HG03565 (cell line): Measurements from ENCODE around the gene TWSG1.
"Not testable (repeated sequence)": the region's sequence is repeated elsewhere in the genome, so short reads cannot be mapped to it uniquely, and the experiment has no call there.

Experiments used
- ATAC-seq: cut with Tn5 transposase; IDR thresholded peaks from one replicate; pipeline ENCODE4 v1.9.1; 2021; ENCODE audit warnings: mild to moderate bottlenecking, moderate library complexity; ENCODE audit not compliant: unreplicated experiment

The TWSG1 gene

GRCh38 chr18:9386879-9387278 lies 52.3 kb downstream of the TWSG1 start:
- no peak for ATAC-seq

DNA sequence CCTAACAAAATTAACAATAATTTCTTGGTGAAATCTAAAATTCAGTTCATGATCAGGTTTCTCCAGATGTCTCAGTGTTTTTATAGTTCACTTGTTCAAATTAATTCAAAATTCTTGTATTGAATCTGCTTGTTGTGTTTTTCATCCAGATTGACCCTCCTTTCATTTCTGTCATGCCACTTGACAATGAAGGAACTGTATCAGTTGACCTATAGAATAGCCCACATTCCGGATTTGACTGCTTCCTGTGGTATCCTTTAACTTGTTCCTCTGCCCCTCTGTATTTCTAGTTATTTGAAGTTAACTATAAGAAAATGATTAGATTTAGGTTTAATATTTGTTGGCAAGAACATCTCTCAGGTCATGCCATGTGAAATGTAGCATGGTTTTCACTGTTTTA lies 53.3 kb downstream of the TWSG1 start:
- no peak for ATAC-seq

- ATAC-seq, result no peak
Measured at GRCh38 chr18:9389706-9390105, 55.1 kb downstream of the TWSG1 start.

DNA sequence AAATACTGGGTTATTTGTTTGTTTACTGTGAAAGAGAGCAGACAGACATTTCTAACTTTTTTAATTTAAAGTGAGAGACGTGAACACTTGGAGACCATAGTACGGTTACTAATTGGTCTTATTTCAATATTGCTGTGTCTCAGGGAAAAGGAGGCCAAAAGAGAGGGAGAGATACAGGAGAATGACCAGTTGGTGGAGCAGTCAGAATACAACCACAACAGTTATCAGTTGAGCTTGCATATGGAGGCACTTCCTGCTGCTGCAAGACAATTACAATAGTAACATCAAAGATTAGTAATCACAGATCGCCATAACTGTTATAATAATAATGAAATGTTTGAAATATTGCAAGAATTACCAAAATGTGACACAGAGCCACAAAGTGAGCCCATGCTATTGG lies 58.2 kb downstream of the TWSG1 start:
- no peak for ATAC-seq

GRCh38 chr18:9394046-9394445 lies 59.5 kb downstream of the TWSG1 start:
- ATAC-seq, result no peak

DNA sequence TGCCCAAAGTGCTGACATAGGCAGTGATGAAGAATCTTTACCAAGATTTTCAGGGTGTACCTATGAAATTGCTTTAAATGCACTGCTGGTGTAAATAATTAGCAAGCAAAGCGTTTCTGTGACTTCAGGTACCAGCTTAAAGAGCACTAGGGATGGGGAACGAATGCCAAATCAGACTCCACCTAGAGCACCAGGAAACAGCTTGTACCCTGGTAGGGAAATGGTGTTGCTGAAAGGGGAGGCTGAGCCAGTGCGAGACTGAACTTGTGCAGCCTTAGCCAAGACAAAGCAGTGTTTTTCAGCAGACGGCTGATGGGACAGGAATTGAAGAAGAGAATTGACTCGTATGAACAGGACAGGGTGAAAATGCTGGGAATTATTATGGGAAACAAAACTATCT lies 65.6 kb downstream of the TWSG1 start:
- ATAC-seq, result no peak

DNA sequence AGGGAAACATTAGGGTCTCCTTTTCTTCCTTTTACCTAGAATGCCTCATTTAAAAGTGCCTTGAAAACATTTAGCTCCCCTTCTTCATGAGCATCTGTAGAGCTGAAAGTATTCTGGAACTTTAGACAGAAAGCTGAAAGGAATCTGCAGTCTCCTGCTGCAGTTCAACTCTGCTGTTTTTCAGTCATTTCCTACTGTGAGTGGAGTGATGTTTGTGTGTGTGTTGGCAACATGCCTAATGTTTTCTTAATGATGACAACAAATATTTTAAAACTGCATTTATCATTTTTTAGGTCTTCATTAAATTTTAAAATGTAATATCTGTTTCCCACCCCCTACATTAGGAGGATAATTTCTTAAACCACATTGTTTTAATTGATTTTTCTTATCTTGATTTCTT lies 66.6 kb downstream of the TWSG1 start:
- no peak for ATAC-seq

DNA sequence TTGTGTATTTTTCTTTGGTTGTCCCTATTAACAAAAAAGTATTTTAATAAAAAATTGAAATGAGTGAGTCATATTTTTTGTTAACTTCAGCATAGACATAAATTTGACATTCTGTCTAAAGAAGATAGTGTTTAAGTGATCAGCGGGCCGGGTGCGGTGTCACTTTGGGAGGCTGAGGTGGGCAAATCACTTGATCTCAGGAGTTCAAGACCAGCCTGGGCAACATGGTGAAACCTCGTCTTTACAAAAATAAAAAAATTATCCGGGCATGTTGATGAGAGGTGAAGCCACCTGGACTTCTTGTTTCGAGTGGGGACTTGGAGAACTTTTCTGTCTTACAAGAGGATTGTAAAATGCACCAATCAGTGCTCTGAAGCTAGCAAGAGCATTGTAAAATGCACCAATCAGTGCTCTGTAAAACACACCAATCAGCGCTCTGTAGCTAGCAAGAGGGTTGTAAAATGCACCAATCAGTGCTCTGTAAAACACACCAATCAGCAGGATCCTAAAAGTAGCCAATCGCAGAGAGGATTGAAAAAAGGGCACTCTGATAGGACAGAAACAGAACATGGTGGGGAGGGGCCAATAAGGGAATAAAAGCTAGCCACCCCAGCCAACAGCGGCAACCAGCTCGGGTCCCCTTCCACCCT lies 67.9 kb downstream of the TWSG1 start:
- not testable (repeated sequence) for ATAC-seq

- no peak for ATAC-seq
Measured at GRCh38 chr18:9403795-9404564, 69.4 kb downstream of the TWSG1 start.

DNA sequence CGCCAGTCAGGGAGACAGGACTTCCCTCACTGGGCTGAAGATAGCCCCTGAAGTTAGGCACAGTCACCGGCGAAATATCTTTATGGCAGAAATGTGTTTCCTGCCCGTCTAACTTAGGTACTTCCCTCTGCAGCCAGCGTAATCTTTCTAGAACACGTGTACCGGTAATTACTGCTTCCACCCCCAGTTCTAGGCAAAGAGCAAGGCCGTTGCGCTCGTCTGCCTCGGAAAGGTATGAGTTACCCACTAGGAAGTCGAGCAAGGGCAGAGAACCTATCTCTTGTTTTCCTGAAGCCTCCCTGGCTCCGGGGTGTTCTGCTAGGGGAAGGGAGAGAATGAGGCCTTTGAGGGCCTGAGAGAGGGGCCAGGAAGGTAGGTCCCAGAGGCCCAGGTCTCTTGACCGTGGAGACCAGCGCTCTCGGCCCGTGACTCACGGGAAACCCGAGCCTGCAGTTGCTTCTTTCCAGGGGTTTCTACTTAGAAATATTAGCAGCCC lies 70.0 kb downstream of the TWSG1 start:
- ATAC-seq, result no peak

- no peak for ATAC-seq
Measured at GRCh38 chr18:9405130-9405529, 70.6 kb downstream of the TWSG1 start.

DNA sequence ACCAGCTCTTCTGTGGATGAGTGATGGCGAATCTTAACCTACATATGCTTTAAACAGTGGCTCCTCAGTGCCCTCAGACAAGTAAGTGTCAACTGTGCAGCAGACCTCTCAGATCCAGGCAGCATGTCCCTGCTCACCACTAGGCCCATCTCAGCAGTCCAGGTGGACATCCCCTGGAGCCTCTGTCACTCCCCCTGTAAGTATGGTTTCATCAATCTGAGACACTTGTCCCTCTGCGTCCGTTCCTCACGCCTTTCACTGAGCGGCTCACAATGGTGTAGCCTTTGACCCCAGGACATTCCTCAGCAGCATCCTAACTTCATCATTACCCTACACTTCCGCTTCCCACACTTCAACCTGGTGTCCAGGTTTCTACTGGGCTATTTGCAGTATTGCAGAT lies 71.4 kb downstream of the TWSG1 start:
- ATAC-seq, result no peak

DNA sequence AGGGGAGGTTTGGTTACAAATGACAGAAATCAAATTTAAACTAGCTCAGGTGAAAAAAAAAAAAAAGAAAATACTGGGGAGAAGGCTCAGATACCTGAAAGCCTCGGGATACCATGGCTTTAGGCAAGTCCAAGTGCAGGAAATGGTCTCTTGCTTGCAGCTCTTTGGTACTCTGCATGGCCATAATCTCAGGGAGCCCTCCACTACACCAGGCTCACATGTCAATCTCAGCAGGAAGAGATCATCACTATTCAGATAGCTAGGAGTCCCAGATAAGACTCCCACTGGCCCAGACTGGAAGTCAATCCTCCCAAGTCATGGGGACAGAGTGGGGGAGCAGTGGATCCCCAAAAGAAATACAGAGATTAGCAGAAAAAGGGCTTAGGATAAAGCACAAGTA lies 75.9 kb downstream of the TWSG1 start:
- no peak for ATAC-seq

DNA sequence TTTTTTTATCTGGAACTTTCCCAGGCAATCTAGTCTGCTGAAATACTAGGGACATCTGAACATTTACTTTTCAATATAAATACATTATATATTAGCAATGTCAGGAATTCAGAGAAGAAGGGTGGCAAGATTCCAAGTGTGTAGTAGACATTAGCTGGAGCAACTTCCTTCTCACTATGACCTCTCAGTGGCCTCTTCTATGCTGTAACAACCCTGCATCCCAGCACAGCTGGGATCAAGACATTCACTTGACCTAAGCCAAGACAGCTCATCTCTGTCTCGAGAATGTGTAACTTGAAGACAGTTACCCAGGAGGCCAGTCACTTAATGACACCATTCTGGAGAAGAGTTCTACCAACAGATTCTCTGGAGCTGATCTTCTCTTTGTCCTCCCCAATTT lies 79.0 kb downstream of the TWSG1 start:
- no peak for ATAC-seq

DNA sequence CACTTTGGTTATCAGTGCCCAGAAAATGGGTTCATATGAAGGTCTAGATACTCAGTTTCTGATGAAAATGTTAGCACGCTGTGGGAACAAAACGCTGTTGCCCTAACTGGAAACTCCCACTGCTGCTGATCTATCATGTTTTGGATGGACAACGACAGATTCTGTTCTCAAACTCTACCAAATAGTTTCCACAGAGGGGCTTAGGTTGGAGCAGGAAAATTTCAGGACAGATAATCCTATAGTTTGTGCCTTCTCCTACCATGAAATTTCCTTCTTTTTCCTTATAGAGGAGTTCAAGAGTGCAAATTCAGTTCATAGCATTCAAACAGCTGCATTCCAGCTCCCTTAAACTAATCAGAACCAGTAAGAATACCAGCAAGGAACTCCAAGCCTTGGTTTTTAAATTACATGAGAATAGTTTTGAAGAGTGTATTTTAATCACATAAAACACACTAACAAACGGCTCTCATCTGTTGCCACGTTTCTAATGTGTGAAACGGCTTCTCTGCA lies 82.0 kb downstream of the TWSG1 start:
- no peak for ATAC-seq

- ATAC-seq, result no peak
Measured at GRCh38 chr18:9417073-9417851, 82.7 kb downstream of the TWSG1 start.

DNA sequence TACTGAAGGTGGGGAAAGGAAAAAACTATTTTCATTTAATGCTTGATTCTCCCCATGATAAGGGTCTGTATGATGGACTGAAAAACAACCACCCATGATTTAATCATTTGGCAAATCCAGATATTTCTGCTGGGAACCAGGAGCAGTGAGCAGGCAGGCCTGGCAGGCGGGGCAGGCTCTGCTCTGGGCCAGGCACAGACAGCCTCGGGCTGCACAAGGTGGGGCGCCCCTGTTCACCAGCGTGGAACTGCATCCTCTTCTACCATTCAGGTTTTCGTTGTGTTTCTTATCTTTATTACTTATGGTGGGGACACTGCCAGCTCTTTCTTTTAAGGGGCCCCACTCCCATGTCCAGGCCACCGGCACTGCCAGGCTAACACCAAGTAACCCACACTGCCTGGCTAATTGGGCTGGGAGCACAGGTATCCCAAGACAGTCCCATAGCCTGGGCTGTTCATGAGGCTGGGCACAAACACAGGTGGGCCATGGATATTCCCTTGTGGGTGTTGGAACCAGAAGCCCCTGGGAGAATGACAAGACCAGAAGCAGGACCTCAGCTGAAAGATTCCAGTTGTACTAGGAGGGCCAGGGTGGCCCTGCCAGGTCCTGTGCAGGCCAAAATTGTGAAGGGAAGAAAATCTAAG lies 83.6 kb downstream of the TWSG1 start:
- ATAC-seq, result no peak

DNA sequence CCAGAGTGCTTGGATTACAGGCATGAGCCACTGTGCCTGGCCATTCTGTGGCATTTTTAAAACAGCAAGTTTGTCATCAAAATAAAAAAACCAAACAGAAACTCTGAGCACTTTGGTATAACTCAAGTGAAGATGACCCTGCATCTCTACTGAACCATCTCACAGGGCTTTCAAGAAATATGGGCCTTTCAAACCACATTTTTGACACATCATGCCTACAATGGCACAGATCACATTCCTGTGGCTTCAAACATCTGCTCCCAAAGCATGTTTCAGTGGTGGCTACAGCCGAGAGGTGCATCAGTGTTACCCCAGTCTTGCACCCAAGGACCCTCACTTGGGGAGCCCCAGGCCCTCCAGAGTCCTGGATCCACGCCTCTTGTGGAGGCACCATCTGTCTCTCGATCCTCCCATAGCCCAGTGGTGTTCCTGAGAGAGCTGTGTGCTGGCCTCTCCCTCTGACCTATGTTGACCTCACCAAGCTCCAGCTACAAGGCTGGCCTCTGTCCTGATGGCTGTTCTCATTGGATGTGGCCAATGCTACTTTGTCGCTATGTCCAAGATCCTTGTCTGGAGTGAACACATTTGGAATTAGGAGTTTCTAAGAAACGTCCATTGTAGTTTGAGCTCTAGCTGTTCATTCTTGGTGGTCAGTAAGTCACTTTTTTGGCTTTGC lies 85.5 kb downstream of the TWSG1 start:
- ATAC-seq, result no peak

- ATAC-seq, result no peak
Measured at GRCh38 chr18:9421096-9421900, 86.7 kb downstream of the TWSG1 start.

DNA sequence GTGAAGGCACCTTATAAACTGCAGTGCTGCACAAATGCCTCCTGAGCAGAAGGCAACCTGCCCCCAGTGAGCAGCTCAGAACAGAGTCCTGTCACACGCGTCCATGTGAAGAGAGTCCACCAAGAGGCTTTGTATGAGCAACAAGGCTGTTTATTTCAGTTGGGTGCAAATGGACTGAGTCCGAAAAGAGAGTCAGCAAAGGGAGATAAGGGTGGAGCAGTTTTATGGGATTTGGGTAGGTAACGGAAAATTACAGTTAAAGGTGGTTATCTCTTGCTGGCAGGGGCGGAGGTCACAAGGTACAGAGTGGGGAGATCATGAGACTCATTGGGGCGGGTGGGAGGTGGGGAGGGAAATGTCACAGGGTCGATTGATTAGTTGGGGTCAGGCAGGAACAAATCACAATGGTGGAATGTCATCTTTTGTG lies 87.3 kb downstream of the TWSG1 start:
- ATAC-seq, result no peak
